Neuronal stem cell (in vitro differentiated cells): ENCODE results near the gene HIPK2.

Source experiments
- DNase-seq: peaks from one replicate; pipeline ENCODE4 v3.0.0-alpha.2; 2013; ENCODE audit warnings: low spot score
- H2AFZ ChIP-seq: one replicate; pipeline ENCODE4 v1.6.1; 2013; ENCODE audit warnings: mild to moderate bottlenecking, low read length, inconsistent platforms
- H2AK5ac ChIP-seq: 2 replicates; pipeline ENCODE4 v1.6.1; 2013; ENCODE audit warnings: low read depth, mild to moderate bottlenecking, inconsistent platforms, low read length, moderate library complexity, mixed read lengths
- H2BK120ac ChIP-seq: 2 replicates; pipeline ENCODE4 v1.6.1; 2013; ENCODE audit warnings: low read depth, mild to moderate bottlenecking, inconsistent platforms, low read length, moderate library complexity, mixed read lengths
- H2BK12ac ChIP-seq: one replicate; pipeline ENCODE4 v1.6.1; 2013; ENCODE audit warnings: low read length, inconsistent platforms
- H2BK15ac ChIP-seq: 2 replicates; pipeline ENCODE4 v1.6.1; 2013; ENCODE audit warnings: mild to moderate bottlenecking, low read length, inconsistent platforms, mixed read lengths
- H2BK5ac ChIP-seq: one replicate; pipeline ENCODE4 v1.6.1; 2013; ENCODE audit warnings: inconsistent platforms, mild to moderate bottlenecking, low read length, moderate library complexity
- H3K14ac ChIP-seq: one replicate; pipeline ENCODE4 v1.6.1; 2013; ENCODE audit warnings: low read length, inconsistent platforms
- H3K18ac ChIP-seq: 2 replicates; pipeline ENCODE4 v1.6.1; 2013; ENCODE audit warnings: low read length, inconsistent platforms
- H3K23ac ChIP-seq: 2 replicates; pipeline ENCODE4 v1.6.1; 2013; ENCODE audit warnings: low read depth, mild to moderate bottlenecking, mixed read lengths, low read length, inconsistent platforms; ENCODE audit not compliant: poor library complexity
- H3K27ac ChIP-seq: replicated peaks from 3 replicates; pipeline ENCODE4 v1.5.1; 2013; ENCODE audit warnings: low read length, inconsistent platforms
- H3K27me3 ChIP-seq, 3 experiments: 2 replicates each; pipeline ENCODE4 v1.6.1; 2013; ENCODE audit warnings: low read length in 3 of 3, mild to moderate bottlenecking in 2 of 3, inconsistent platforms in 1 of 3, low read depth in 1 of 3, mixed read lengths in 1 of 3, moderate library complexity in 1 of 3; ENCODE audit not compliant: control insufficient read depth in 3 of 3, insufficient read depth in 3 of 3
- H3K36me3 ChIP-seq, 2 donors: replicated peaks in 1 of 2; 2 replicates each; pipeline ENCODE4 v1.6.1; 2013; ENCODE audit warnings: low read length in 2 of 2; ENCODE audit not compliant: control insufficient read depth in 2 of 2, insufficient read depth in 2 of 2
- H3K4ac ChIP-seq: 2 replicates; pipeline ENCODE4 v1.6.1; 2013; ENCODE audit warnings: inconsistent platforms, mild to moderate bottlenecking, low read length, moderate library complexity
- H3K4me1 ChIP-seq, 2 donors: 1 replicate in 1 of 2; 2 replicates in 1 of 2; pipeline ENCODE4 v1.6.1; 2013; ENCODE audit warnings: low read length in 2 of 2, low read depth in 1 of 2; ENCODE audit not compliant: control insufficient read depth in 2 of 2, insufficient read depth in 1 of 2
- H3K4me2 ChIP-seq: one replicate; pipeline ENCODE4 v1.6.1; 2013; ENCODE audit warnings: mild to moderate bottlenecking, low read length, inconsistent platforms; ENCODE audit not compliant: insufficient read depth, poor library complexity, severe bottlenecking
- H3K4me3 ChIP-seq, 2 donors: 2 replicates each; pipeline ENCODE4 v1.5.1; 2013; ENCODE audit warnings: low read length in 2 of 2, mild to moderate bottlenecking in 2 of 2, inconsistent platforms in 1 of 2, moderate library complexity in 1 of 2
- H3K79me1 ChIP-seq: one replicate; pipeline ENCODE4 v1.6.1; 2013; ENCODE audit warnings: low read depth, mild to moderate bottlenecking, inconsistent platforms, low read length, moderate library complexity
- H3K9ac ChIP-seq: one replicate; pipeline ENCODE4 v1.6.1; 2013; ENCODE audit warnings: mild to moderate bottlenecking, low read depth, low read length, inconsistent platforms; ENCODE audit not compliant: poor library complexity
- H3K9me3 ChIP-seq, 2 donors: replicated peaks in 1 of 2; 2 replicates each; pipeline versions ENCODE3 to v1.6.1; 2013; ENCODE audit warnings: low read length in 2 of 2, mild to moderate bottlenecking in 2 of 2, inconsistent platforms in 1 of 2, low read depth in 1 of 2, mixed read lengths in 1 of 2, moderate library complexity in 1 of 2; ENCODE audit not compliant: control insufficient read depth in 2 of 2, insufficient read depth in 1 of 2
- H4K8ac ChIP-seq: one replicate; pipeline ENCODE4 v1.6.1; 2013; ENCODE audit warnings: low read depth, mild to moderate bottlenecking, inconsistent platforms, low read length, moderate library complexity
- H4K91ac ChIP-seq: one replicate; pipeline ENCODE4 v1.6.1; 2013; ENCODE audit warnings: low read length, low read depth, mild to moderate bottlenecking, inconsistent platforms; ENCODE audit not compliant: poor library complexity
- WGBS, 2 donors: extraction: QIAGEN DNeasy Blood & Tissue Kit; methylation state at CpG; one replicate each; pipeline ENCODE4 v1.1.7; 2013; ENCODE audit warnings: missing lambda C conversion rate in 2 of 2, mixed read lengths in 1 of 2; ENCODE audit not compliant: insufficient read length in 2 of 2, insufficient replicate concordance in 1 of 2; ENCODE audit errors: extremely low coverage in 2 of 2; 5-methylcytosine and 5-hydroxymethylcytosine counted together

HIPK2 gene

GRCh38 chr7:139667377-139667776 is 110.4 kb downstream of the HIPK2 start:
- H3K4ac ChIP-seq = no peak overlapping the region
- H2BK12ac ChIP-seq = no peak overlapping the region
- H3K27me3 ChIP-seq = no peaks in the 10 kb centered on the region
- no peaks in the 10 kb centered on the region for H3K79me1 ChIP-seq
- H2BK5ac ChIP-seq = no peak overlapping the region
- no peak overlapping the region for H2BK120ac ChIP-seq
- no peak overlapping the region for H3K9ac ChIP-seq
- DNase-seq = no peak
- no peak overlapping the region for H2AK5ac ChIP-seq
- H3K36me3 ChIP-seq = peaks cover 0 to 2% of the 10 kb centered on the region in 2 donors
- H4K91ac ChIP-seq = no peak overlapping the region
- H3K18ac ChIP-seq = no peak overlapping the region
- no peak overlapping the region for H3K14ac ChIP-seq
- H2AFZ ChIP-seq = no peak overlapping the region
- H3K4me3 ChIP-seq = no peak overlapping the region
- H4K8ac ChIP-seq = no peak overlapping the region
- peaks cover 0 to 2% of the 10 kb centered on the region in 2 donors for H3K9me3 ChIP-seq
- no CpG with 5 or more reads among the region's 1 CpG for WGBS, 2 donors
- peaks cover 0 to 1% of the 10 kb centered on the region in 2 donors for H3K4me1 ChIP-seq
- no peak overlapping the region for H3K27ac ChIP-seq
- H3K23ac ChIP-seq = no peak overlapping the region
- H3K4me2 ChIP-seq = no peak overlapping the region
- H2BK15ac ChIP-seq = no peak overlapping the region

GRCh38 chr7:139666501-139666900 is 111.3 kb downstream of the HIPK2 start:
- Histone ChIP-seq H3K27me3 (no peaks in the 10 kb centered on the region), H3K9me3 (peaks cover 0 to 2% of the 10 kb centered on the region in 2 donors), H3K23ac (no peak overlapping the region), H3K79me1 (no peaks in the 10 kb centered on the region), H2BK12ac (no peak overlapping the region), H3K27ac (no peak overlapping the region), H2AFZ (no peak overlapping the region), H4K8ac (no peak overlapping the region), H2BK5ac (no peak overlapping the region), H3K9ac (no peak overlapping the region), H3K14ac (no peak overlapping the region), H2AK5ac (no peak overlapping the region), H3K36me3 (peaks cover 0 to 2% of the 10 kb centered on the region in 2 donors), H3K4me1 (peaks cover 0 to 4% of the 10 kb centered on the region in 2 donors), H3K18ac (no peak overlapping the region), H4K91ac (no peak overlapping the region), H2BK120ac (no peak overlapping the region), H3K4me3 (no peak overlapping the region), H3K4me2 (no peak overlapping the region), H2BK15ac (no peak overlapping the region), H3K4ac (no peak overlapping the region)
- no CpG with 5 or more reads among the region's 5 CpGs for WGBS, 2 donors
- DNase-seq = no peak

- no peak overlapping the region for H2AK5ac ChIP-seq
Observed at GRCh38 chr7:139664434-139664833, 113.4 kb downstream of the HIPK2 start.

GRCh38 chr7:139663608-139664177 is 114.1 kb downstream of the HIPK2 start:
- Histone ChIP-seq H4K91ac (no peak overlapping the region), H3K18ac (no peak overlapping the region), H3K9ac (no peak overlapping the region), H3K27ac (no peak overlapping the region), H2BK12ac (no peak overlapping the region), H2BK15ac (no peak overlapping the region), H2BK120ac (no peak overlapping the region), H3K4me3 (no peak overlapping the region), H3K4me1 (peaks cover 19 to 20% of the 10 kb centered on the region in 2 donors), H2AFZ (no peak overlapping the region), H3K4ac (no peak overlapping the region), H3K36me3 (peaks cover 0 to 2% of the 10 kb centered on the region in 2 donors), H2BK5ac (no peak overlapping the region), H3K23ac (no peak overlapping the region), H3K4me2 (no peak overlapping the region), H3K14ac (no peak overlapping the region), H4K8ac (no peak overlapping the region), H3K27me3 (peaks cover 0 to 1% (median 0%) of the 10 kb centered on the region in 3 experiments), H3K9me3 (peaks cover 0 to 2% of the 10 kb centered on the region in 2 donors), H3K79me1 (no peaks in the 10 kb centered on the region), H2AK5ac (no peak overlapping the region)
- no CpG with 5 or more reads among the region's 11 CpGs for WGBS, 2 donors
- no peak for DNase-seq

More at GRCh38 chr7:139664434-139664833, 113.4 kb downstream of the HIPK2 start:
- Histone ChIP-seq H2BK15ac (no peak overlapping the region), H3K4me3 (no peak overlapping the region), H4K91ac (no peak overlapping the region), H3K27me3 (peaks cover 0 to 1% (median 0%) of the 10 kb centered on the region in 3 experiments), H3K14ac (no peak overlapping the region), H3K4ac (no peak overlapping the region), H2AFZ (no peak overlapping the region), H2BK12ac (no peak overlapping the region), H3K36me3 (peaks cover 0 to 2% of the 10 kb centered on the region in 2 donors), H4K8ac (no peak overlapping the region), H3K4me1 (peaks cover 13 to 14% of the 10 kb centered on the region in 2 donors), H3K27ac (no peak overlapping the region), H3K79me1 (no peaks in the 10 kb centered on the region), H3K9ac (no peak overlapping the region), H2BK5ac (no peak overlapping the region), H3K4me2 (no peak overlapping the region), H2BK120ac (no peak overlapping the region), H3K9me3 (peaks cover 0 to 2% of the 10 kb centered on the region in 2 donors), H3K23ac (no peak overlapping the region), H3K18ac (no peak overlapping the region)
- no peak for DNase-seq
- no CpG with 5 or more reads among the region's 6 CpGs for WGBS, 2 donors
